Erythroblast (primary cell): ENCODE measurements around the gene PGAM5.

Experiments
- GATA1 ChIP-seq: IDR thresholded peaks from 2 replicates; pipeline ENCODE4 v1.6.1; 2011; ENCODE audit warnings: low read depth, mild to moderate bottlenecking, control low read depth, low read length, moderate library complexity
- POLR2A ChIP-seq: IDR thresholded peaks from 2 replicates; pipeline ENCODE4 v1.6.1; 2011; ENCODE audit warnings: mild to moderate bottlenecking, low read length

GRCh38 chr12:132736378-132736777 is 25.7 kb downstream of the PGAM5 start:
- no peak for TF ChIP-seq POLR2A
- no peak for TF ChIP-seq GATA1
